HG02938 (cell line): Measurements from ENCODE around the gene PFDN1.
"Not testable (repeated sequence)": the region's sequence is repeated elsewhere in the genome, so short reads cannot be mapped to it uniquely, and the experiment has no call there.

Experiments used
- ATAC-seq: cut with Tn5 transposase; IDR thresholded peaks from one replicate; pipeline ENCODE4 v1.9.1; 2021; ENCODE audit warnings: mild to moderate bottlenecking, moderate library complexity; ENCODE audit not compliant: unreplicated experiment

PFDN1 gene

GRCh38 chr5:140217299-140218026 lies 85.4 kb downstream of the PFDN1 start:
- no peak for ATAC-seq

GRCh38 chr5:140216478-140217074 lies 86.3 kb downstream of the PFDN1 start:
- no peak for ATAC-seq

DNA sequence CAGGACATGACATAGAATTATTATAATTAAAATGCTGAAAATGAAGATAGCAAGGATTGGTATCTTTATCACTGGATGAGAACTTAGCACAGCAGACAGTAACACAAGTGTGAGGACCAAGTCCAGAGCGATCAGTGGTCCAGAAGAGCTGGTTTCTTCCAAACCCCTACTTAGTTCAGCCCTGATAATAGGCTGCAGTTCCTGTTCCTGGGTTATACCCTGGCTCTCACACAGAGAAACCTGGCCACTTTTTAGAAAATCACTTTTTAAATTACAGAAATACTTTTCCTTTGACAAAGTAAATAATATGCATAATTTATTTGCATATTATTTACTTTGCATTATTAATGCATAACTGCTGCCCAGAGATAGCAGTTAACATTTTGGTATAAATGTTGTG lies 87.6 kb downstream of the PFDN1 start:
- no peak for ATAC-seq

DNA sequence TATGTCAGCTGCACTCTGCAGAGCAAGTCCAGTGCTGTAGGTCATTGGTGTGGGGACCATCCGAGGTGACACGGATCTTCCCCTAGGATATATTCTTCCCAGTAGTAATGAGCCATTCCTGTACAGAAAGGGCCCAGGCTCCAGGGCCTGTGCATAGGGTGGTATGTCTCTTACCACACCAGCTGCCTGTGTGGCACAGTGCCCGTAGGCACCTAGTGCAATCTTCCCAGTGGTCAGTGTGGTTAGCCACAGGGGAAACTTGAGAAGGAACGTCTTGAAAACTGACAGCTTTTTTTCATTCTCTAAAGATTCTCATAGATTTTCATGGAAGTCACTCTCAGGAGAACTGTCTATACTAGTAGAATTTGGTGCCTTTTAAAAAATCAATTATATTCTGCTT lies 88.1 kb downstream of the PFDN1 start:
- ATAC-seq: no peak

DNA sequence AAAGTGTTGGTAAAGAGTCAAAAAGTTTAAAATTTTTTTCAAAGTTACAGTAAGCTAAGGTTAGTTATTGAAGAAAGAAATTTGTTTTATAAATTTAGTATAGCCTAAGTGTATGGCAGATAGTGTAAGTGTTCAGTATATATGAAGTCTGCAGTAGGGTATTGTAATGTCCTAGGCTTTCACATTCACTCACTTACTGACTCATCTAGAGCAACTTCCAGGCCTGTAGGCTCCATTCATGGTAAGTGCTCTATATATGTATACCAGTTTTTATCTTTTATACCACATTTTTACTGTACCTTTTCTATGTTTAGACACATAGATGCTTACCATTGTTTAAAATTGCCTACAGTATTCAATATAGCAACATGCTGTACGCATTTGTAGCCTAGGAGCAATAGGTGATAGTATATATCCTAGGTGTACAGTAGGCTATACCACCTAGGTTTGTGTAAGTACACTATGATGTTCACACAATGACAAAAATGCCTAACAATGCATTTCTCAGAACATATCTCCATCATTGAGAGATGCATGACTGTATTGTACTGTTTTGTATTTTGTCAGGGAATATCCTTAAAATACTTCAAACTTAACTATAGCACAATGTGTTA lies 89.4 kb downstream of the PFDN1 start:
- peak; percentile 61 for ATAC-seq

DNA sequence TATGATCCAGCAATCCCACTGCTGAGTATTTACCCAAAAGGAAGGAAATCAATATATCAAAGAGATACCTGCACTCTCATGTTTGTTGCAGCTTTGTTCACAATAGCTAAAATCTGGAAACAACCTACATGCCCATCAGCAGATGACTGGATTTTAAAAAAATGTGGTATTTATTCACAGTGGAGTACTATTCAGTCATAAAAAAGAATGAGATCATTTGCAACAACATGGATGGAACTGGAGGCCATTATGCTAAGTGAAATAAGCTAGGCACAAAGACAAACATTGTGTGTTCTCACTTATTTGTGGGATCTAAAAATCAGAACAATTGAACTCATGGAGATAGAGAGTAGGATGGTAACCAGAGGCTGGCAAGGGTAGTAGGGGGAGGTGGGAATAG lies 94.8 kb downstream of the PFDN1 start:
- ATAC-seq: no peak

DNA sequence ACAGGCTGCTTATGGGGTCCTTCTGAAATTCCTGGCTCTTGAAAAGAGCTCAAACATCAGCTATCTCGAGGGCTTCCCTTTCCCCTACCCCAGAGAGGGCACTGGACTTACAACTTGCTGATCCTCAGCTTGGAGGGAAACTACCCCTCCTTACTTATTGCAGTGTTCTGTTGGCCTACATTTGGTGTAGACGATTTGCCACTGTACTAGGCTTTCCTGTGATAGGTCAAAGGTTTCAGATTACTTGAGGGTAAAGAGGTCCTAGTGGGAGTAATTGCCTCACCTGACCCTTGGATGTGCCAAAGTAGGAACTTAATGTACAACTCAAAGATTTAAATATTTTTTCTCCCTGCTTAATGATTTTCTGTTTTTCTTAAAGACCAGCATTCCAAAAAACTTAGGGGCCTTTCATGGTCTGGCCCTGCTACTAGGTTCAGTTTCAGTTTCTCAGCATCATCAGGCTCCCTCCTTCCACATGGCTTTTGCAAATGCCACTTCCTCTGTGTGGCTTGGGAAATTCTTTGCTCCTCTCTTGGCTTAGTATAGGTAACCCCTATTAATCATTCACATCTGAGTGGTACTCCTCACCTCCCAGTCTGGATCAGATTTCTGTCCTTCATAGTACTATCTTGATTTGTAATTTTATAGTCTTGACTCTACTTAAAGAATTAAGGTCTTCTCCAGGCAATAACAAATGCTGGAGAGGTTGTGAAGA lies 95.5 kb downstream of the PFDN1 start:
- peak; percentile 58 for ATAC-seq

DNA sequence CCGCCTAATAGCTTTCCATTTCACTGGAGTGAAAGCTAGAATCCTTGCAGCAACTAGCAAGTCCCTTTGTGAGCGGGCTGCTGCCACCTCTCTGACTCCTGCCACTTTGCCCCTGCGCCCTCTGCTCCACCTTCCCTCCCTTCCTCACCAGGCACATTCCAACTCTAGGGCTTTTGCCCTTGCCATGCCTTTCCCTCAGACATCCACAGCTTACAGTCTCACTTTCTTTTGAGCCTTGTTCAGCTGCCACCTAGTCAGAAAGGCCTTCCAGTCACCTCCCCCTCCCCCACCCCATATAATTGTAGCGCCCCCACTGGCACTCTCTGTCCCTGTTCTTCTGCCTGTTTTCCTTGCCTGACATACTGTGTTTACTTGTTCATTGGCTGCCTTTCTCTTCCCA lies 96.9 kb downstream of the PFDN1 start:
- no peak for ATAC-seq

- ATAC-seq: no peak
Measured at GRCh38 chr5:140205216-140205615, 97.7 kb downstream of the PFDN1 start.

- ATAC-seq: no peak
Measured at GRCh38 chr5:140202610-140203009, 100.3 kb downstream of the PFDN1 start.

- no peak for ATAC-seq
Measured at GRCh38 chr5:140202078-140202477, 100.8 kb downstream of the PFDN1 start.

DNA sequence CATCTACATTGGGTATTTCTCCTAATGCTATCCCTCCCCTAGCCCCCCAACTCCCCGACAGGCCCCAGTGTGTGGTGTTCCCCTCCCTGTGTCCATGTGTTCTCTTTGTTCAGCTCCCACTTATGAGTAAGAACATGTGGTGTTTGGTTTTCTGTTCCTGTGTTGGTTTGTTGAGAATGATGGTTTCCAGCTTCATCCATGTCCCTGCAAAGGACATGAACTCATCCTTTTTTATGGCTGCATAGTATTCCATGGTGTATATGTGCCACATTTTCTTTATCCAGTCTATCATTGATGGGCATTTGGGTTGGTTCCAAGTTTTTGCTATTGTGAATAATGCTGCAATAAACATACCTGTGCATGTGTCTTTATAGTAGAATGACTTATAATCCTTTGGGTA lies 104.0 kb downstream of the PFDN1 start:
- not testable (repeated sequence) for ATAC-seq

GRCh38 chr5:140197023-140197422 lies 105.9 kb downstream of the PFDN1 start:
- ATAC-seq: no peak

DNA sequence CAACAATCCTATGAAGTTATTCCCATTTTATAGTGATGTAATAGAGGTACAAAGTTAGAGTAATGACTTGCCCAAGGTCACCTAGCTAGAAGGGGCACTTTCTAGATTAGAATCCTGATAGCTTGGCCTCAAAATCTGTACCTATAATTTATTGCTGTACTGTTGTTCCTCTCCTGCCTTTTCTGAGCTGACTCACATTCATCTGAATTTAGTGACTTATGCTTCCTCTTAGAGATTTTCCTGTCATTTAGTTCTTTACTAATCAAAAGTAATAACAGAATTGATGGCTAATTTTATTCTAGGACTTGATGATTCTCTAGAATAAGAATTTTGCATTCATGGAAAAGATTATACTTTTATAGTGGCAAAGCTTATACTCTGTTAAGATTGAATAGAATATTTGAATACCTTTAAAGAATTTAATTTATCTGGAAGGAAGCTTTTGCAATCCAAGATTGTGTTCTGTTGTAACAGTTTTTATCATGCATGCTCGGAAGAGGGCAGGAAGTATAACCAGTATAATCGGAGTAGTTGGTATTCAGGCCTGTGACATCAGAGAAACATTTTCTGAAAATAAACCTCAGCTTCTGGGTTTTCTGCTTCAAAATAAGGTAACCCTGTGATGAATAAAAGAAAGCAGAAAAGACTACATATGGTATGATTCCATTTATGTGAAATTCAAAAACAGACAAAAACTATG lies 106.6 kb downstream of the PFDN1 start:
- no peak for ATAC-seq
